ENCODE results near the gene DUSP18.

DUSP18 gene

DNA sequence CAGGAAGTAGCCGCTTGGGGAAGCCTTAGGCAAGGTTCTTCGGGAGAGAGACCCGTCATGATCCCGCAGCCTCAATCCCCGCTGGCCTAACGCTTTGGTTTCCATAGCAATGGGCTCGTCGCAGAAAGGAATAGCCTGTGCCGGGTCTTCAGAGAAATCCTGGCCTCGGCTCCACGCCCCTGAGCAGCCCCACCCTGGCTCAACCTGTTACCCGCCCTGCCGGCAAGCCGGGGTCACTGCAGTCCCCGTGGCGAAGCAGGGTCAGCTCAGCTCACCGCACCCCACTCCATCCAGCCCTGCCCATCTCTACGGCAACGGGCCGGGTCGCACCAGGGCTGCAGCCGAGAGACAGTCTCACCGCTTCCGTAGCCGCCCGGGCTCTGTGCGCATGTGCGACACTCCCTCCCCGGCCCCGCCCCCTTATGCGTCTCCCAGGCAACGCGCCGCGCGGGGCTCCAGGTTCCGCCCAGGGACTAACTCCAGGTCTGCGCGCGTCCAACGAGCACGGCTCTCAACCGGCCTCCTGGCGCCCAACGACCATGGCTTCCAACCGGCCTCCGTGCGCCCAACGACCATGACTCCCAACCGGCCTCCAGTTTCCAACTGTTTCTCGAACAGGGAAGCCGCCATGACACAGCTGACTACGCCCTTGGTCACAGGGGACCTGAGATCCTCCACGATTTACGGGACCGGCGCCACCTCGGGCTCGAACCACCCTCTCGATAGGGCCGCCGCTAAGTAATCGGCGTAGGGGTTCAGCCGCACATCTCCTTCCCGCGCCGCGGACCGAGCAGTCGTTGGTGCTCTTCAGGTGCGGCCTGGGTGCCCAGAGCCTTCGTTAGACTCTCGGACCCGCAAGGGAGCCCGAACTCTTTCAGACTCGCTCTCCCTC is at the start of gene DUSP18:
Gene DUSP18 (minus strand): TSS at position 382 of the 892 bp plus-strand sequence. CDS start 3,872 bp downstream, outside the sequence.
- peak; percentile 87 to 89 for DNase-seq (ENCODE audit: low read depth in 2 of 2)

DNA sequence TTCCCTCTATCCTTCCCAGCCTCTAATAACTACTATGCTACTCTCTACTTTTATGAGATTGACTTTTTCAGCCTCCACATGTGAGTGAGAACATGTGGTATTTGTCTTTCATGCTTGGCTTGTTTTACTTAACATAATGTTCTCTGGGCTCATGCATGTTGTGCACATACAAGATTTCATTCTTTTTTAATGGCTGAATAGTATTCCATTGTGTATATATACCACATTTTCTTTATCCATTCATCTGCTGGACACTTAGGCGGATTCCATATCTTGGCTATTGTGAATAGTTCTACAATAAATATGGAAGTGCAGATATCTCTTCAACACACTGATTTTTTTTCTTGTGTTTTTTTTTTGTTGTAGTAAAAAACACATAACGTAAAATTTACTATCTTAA is 46.4 kb upstream of the DUSP18 start:
- no peak for DNase-seq (ENCODE audit: low read depth in 2 of 2)

DNA sequence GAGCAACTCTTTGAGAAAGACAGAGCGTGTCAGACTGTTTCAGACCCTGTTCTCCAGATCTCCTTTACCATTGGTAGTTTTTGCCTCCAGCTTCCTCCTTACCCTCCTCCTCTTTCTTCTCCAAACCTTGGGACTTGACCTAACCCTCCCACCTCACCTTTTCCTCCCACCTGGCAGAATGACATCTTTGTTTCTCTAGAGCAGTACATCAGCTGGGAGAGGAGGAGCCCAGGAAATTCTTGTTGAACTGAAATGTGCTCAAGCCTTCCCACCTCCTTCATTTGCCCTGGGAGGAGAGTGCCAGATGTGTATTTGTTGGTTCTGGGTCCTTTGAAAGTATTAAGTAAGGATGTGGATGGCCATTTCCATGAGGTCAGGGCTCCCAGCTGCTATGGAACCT is 44.4 kb upstream of the DUSP18 start:
- no peak for DNase-seq (ENCODE audit: low read depth in 2 of 2)

DNA sequence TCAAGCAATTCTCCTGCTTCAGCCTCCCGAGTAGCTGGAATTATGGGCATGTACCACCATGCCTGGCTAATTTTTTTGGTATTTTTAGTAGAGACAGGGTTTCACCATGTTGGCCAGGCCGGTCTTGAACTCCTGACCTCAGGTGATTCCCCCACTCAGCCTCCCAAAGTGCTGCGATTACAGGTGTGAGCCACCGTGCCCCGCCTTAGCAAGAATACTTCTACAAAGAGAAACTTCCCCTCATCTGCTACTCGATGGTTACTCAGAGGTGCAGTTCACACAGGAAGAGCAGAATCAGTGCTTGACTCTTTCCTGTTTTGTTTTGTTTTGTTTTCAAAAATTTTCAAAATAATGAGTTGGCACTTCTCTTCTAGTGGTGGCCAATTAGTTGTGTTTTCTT is 42.3 kb upstream of the DUSP18 start:
- DNase-seq (ENCODE audit: low read depth in 2 of 2): peak in 1 of 2 donors; percentile 34

DNA sequence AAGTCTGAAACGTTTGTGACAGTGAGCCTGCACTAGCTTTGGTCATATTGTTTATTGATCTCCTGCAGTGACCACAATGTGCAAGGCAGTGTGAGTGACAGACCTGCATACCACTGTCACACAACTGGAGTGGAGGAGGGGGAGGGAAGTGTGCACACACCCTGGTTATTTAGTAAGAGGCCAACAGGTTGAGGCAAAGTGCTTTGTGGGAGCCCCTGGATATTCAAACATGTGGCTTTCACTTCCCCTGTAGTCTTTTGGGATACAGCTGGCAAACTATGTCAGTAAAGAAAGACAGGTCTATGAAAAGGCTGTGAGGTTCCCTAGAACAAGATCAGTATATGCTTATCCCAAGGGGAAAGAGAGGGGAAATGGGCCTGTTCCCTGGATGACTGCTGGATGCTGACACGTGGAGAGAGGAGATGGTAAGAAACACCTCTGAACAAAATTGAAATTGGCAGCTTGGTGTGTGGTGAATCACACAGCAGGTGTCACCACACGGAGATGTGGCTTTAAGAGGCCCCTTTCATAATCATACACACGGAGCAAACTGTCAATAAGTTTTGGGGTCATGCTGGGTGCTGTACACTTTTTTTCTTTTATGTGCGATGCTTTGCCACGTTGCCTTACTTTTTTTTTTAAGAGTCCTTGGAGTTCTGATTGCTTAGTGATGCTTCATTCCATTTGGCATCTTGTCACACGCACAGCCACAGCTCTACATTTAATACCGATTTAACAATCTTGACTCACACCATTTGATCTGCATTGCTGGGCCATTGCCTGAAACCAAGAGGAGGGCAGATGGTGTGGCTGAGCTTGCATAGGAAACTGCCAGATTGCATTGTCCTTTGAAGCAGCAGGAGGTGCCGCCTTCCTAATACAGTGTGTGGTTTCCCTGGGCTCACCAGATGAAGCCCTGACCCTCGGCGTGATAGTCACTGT is 38.3 kb upstream of the DUSP18 start:
- peak in 1 of 2 donors; percentile 20 for DNase-seq (ENCODE audit: low read depth in 2 of 2)

DNA sequence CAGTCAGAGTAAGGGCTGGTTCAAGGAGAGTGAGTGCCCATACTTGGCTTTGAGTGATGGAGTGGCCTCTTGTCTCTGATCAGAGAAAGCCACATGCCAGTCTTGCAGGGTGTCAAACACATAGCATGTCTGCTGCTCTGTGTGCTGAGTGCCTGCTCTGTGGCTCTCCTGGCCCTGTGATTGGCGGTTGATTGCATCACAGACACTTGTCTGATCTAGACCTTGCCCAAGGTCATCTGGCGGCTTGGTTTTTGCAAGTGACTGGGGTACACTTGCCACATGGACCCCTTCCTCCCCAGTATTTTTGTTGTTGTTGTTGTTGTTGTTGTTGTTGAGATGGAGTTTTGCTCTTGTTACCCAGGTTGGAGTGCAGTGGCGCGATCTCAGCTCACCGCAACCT is 37.3 kb upstream of the DUSP18 start:
- DNase-seq (ENCODE audit: low read depth in 2 of 2): no peak

DNA sequence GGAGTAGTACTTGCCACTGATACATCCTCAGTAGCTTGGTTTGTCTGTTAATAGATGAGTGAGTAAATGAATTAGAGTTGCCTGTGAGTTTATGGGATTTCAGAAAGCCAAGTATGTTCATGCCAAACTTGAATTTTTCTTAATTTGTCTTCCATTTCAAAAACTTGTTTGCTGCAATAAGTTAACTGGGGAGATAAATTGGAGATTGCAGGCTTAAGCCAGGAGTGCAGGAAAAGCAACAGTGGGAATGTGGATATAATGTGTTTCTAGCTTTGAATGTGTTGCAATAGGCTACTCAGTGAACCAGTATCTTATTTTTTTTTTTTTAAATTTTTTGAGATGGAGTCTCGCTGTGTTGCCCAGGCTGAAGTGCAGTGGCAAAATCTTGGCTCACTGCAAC is 35.2 kb upstream of the DUSP18 start:
- DNase-seq (ENCODE audit: low read depth in 2 of 2): no peak

DNA sequence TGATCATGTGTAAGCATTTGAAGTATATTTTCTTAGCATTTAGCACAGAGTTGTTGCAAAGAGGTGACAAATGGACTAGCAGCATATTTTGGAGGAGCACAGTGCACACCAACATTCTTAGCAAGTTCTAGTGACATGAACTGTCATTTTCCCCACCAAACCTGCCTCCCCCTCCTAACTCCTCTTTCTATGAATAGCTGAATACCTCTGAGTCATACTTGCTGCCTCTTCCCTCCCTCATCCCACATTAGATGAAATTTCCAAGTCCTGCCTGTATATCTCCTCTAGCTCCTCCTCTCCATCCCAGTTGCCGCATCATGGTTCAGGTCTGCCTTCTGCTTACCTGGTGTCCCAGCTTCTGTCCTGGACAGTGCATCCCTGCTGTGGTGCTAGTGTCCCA is 34.2 kb upstream of the DUSP18 start:
- DNase-seq (ENCODE audit: low read depth in 2 of 2): no peak

DNA sequence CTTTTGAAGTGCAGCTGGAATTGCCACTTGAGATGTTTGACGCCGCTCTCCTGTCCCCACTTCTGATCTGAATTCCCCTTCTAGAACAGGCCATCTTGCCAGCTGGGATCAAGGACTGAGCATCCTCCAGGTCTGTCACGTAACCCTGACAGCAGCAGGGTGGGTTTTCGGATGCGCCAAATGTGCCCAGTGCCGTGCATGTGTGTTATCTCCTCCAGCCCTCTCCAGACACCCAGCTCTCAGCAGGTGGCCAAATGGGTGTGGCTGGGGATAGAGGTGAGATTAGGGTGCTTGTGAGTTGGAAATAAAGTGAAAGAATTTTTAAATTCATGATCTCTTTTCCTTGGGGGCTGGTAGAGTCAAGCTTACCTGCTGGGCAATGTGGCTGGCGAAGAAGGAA is 30.3 kb upstream of the DUSP18 start:
- no peak for DNase-seq (ENCODE audit: low read depth in 2 of 2)

DNA sequence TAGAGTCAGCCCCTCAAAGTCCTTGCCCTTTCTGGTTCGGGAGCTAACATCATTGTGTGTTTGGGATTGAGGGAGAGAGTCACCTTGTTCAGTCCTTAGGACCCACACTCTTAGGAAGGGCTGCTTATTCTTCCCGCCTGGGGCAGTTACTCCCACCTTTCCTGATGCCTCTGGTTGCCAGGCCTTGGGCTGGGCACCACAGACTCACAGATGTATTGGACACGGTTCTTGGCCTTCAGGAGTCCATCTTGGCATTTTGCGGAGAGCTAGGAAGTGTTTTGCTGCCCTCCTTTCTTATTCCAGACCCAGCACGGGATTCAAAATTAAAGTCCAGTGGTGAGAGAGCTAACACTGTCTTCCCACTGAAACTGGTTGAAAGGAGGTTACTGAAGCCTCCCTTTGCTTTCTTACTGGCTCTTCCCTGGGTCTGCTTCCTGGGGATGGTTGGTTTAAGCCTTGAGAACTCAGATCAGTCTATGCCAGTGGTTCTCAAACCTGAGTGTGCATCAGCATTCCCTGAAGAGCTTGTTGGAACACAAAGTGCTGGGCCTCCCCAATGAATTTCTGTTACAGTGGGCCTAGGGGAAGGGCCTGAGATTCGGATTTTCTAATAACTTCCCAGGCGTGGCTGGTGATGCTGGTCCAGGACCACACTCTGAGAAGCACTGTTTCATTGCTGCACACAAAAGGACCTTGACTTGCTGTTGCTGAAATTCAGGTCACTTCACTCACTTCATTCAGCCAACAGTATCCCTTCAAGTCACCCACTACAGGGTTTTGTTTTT is 28.4 kb upstream of the DUSP18 start:
- no peak for DNase-seq (ENCODE audit: low read depth in 2 of 2)

DNA sequence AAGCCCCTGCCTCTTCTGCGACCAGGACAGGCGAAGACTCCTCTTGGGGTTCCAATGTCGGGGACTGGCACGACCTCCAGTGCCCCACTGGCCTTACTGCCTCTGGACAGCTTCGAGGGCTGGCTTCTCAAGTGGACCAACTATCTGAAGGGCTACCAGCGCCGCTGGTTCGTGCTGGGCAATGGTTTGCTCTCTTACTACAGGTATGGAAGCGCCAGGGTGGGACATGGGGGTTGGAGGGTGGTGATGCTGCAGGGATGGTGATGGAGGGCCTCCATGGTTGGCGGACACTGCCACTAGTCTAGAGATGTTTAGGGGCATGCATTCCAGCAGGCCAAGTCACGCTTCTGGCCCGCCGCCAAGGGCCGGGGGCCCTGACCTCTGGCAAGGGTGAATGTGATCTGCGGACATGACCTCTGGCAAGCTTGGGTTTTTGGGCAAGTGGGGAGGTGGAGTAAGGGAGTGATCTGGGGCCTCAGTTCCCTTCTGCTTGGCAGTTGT is 27.7 kb upstream of the DUSP18 start:
- DNase-seq (ENCODE audit: low read depth in 2 of 2): no peak

DNA sequence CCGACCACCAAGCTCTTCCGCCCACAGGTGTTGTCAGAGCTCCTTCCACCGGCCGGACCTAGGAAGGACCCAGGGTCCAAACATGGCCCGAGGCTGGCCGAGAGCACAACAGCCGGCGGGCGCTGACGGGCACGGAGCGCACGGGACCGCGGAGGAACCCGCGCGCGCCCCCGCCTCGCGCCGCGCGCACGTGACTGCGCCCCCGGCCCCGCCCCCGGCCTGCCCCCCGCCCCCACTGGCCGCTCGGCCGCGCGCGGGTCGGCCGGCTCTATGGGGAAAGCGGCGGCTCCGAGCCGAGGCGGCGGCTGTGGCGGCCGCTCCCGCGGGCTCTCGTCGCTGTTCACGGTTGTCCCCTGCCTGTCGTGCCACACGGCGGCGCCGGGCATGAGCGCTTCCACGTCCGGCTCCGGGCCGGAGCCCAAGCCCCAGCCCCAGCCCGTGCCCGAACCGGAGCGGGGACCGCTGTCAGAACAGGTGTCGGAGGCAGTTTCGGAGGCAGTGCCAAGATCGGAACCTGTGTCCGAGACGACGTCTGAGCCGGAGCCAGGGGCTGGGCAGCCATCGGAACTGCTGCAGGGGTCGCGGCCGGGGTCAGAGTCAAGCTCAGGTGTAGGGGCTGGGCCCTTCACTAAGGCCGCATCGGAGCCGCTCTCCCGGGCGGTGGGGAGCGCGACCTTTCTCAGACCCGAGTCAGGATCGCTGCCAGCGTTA is 27.1 kb upstream of the DUSP18 start, which contains the start of gene OSBP2:
Gene OSBP2 (plus strand): TSS at position 235 of the 711 bp plus-strand sequence. CDS start 36 bp downstream, at position 271.
- DNase-seq (ENCODE audit: low read depth in 2 of 2): peak in 1 of 2 donors; percentile 15

DNA sequence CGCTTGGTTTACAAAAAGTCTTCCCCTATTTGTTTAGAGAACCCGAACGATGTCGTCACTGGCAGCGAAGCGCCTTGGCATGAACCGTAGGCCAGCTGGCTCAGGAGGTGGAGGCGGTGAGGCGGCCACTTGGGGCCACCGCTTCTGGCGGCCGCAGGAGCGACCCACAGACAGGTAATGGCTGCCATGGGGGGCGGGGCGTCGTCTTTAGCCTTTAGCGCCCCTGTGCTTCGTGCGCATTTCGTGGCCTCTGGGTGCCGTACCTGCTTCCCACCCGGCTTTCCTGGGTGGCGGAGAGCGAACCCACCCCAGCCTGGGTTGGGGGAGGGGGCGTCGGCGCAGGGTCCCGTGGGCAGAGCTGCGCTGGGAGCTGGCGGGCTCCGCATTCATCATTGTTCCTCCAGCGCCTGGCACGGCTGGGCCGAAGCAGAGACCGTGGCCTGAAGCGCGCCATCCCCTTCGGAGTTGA is 26.5 kb upstream of the DUSP18 start:
- peak; percentile 26 to 41 for DNase-seq (ENCODE audit: low read depth in 2 of 2)

DNA sequence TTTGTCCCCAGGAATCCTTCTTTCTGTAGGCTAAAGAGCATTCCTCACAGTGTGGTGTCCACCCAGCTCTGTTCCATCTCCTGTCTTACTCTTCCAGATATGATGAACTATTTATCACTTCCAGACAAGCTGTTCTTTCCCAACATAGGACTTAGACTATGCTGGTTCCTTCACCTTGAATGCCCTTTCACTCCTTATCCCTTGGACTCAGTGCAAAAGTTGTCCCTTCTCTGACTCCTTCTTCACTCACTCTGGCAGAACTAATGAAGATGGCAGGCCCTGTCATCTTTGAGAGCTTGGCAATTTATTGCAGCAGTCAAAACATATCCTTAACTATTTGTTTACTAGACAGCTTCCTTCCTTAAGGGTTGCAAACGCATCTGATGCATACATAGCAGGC is 23.5 kb upstream of the DUSP18 start:
- no peak for DNase-seq (ENCODE audit: low read depth in 2 of 2)

DNA sequence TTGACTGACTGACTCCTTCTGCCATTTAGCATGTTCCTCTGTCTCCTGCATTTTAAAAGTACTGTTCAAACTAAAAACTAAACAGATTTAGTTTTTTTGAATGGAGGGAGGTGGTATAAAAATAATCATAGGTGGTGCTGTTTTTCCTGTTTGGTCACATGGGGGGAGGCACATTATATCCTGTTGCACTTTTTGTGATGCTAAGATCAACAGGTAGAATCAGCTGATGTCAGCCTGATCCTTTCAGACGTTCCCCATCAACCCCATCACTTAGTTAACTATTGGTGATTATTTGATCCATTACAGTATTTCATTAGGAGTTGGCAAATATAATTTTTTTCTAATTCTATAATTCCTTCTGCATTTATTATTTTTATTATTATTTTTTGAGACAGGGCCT is 21.9 kb upstream of the DUSP18 start:
- no peak for DNase-seq (ENCODE audit: low read depth in 2 of 2)

DNA sequence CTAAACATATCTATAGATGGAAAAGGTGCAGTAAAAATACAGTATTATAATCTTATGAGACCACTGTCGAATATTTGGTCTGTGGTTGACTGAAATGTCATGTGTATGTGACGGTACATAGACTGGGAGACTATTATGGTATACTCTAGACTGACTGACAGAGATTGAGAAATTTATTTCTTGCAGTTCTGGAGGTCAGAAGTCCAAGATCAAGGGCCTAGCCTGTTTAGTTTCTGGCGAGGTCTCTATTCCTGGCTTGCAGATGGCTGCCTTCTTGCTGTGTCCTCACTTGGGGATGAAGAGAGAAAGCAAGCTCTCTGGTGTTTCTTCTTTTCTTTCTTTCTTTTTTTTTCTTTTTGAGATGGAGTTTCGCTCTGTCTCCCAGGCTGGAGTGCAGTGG is 19.7 kb upstream of the DUSP18 start:
- DNase-seq (ENCODE audit: low read depth in 2 of 2): no peak

DNA sequence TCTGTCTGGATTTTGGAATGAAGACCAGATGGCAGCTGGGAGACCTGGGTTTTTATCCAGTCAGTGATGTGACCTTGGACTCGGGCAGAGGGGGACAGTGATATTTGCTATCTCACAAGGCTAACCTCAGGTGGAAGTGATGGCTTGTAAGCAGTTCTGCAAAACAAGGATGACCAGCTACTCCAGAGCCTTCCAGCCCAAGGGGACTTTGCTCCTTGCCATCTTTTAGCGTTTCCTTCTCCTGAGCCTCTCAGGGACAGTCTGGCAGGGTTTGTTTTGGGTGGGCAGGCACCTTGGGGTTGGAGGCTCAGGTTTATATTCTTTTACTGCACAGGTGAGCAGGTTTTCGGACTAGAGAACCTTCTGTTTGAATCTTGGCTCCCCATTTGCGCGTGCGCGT is 17.5 kb upstream of the DUSP18 start:
- DNase-seq (ENCODE audit: low read depth in 2 of 2): no peak

DNA sequence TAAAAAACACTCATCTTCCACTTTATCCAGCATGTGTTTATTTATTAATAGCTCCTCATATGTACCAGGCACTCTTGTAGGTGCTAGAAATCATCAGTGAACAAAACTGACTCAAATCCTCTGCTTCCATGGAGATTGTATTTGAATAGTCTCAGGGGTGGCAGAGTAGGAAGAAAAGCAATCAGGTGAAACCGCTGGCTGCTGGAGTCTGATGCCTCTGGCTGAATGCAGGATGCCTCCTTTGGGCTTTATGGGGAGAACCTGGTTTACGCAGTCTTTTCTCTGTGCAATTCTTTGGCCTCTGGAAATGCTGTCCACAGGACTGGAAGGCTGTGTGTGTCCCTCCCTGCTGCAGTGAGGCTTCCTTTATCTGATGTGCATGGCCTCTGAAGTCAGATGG is 14.2 kb upstream of the DUSP18 start:
- no peak for DNase-seq (ENCODE audit: low read depth in 2 of 2)

DNA sequence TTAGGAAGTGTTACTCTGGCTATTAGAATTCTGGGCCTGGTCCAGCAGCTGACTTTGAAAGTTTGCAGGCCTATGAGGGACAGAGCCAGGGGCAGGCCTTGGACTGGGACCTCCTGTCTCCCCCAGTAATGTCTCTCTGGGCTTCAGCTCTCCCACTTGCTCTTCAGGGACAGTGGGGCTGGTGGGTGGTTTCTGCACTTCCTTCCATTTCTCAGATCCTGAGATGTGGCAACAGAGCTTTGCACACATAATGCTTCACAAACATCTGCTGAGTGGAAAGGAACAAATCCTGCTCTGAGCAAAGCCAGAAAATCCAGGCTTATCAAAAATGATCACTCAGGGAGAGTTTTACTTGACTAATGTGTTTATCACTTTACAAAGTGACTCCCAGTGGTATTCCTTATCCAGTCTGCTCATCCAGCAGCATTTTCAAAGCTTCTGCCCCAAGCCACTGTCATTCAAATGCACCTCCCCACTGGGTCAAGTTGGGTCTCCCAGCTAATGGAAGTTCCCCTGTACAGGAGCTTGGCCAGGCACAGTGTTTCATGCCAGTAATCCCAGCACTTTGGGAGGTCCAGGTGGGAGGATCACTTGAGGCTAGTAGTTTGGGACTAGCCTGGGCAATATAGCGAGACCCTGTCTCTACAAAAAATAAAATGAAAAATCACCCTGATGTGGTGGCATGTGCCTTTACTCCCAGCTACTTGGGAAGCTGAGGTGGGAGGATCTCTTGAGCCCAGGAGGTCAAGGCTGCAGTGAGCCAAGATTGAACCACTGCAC is 13.5 kb upstream of the DUSP18 start:
- DNase-seq (ENCODE audit: low read depth in 2 of 2): no peak
